AG09309 (cell line): ENCODE measurements around the gene MED6.

Experiments
- DNase-seq: peaks from one replicate; pipeline ENCODE4 v3.0.0-alpha.2; 2010; ENCODE audit warnings: low read depth
- H3K4me3 ChIP-seq: 2 replicates; pipeline ENCODE4 v1.5.1; 2011; ENCODE audit warnings: mild to moderate bottlenecking, low read depth, low read length, moderate library complexity; ENCODE audit not compliant: control insufficient read depth
- CTCF ChIP-seq: IDR thresholded peaks from 2 replicates; pipeline ENCODE4 v1.5.1; 2011; ENCODE audit warnings: mild to moderate bottlenecking, low read depth, low read length, inconsistent platforms; ENCODE audit not compliant: insufficient read depth, control insufficient read depth; ENCODE audit errors: missing control alignments

The MED6 gene

GRCh38 chr14:70573050-70573449, 27.4 kb downstream of the MED6 start:
- H3K4me3 ChIP-seq = no peak overlapping the region
- no peak for TF ChIP-seq CTCF
- no peak for DNase-seq

GRCh38 chr14:70571139-70571538, 29.3 kb downstream of the MED6 start:
- TF ChIP-seq CTCF = no peak
- DNase-seq = no peak
- H3K4me3 ChIP-seq = no peak overlapping the region

- no peak overlapping the region for H3K4me3 ChIP-seq
- peak; percentile 63 for TF ChIP-seq CTCF
- DNase-seq = no peak
Measured at GRCh38 chr14:70567791-70568190, 32.7 kb downstream of the MED6 start.

- no peak for DNase-seq
- no peak overlapping the region for H3K4me3 ChIP-seq
- TF ChIP-seq CTCF = no peak
Measured at GRCh38 chr14:70563869-70564268, 36.6 kb downstream of the MED6 start.

GRCh38 chr14:70563417-70563816, 37.0 kb downstream of the MED6 start:
- no peak for TF ChIP-seq CTCF
- H3K4me3 ChIP-seq = no peak overlapping the region
- DNase-seq = no peak

- H3K4me3 ChIP-seq = no peak overlapping the region
- no peak for TF ChIP-seq CTCF
- DNase-seq = no peak
Measured at GRCh38 chr14:70558356-70558755, 42.1 kb downstream of the MED6 start.

GRCh38 chr14:70555890-70556289, 44.6 kb downstream of the MED6 start:
- no peak for DNase-seq
- no peak for TF ChIP-seq CTCF
- no peak overlapping the region for H3K4me3 ChIP-seq
